ENCODE measurements around the gene CREBBP. TPM values are rescaled to one million over a fixed set of nuclear protein-coding genes. Genes with fewer than 3 reads are reported as not detected.

Gene CREBBP
- polyA plus RNA-seq, 1 of the 3 experiments (the other 2 are of a cell fraction): 5.7 TPM

DNA sequence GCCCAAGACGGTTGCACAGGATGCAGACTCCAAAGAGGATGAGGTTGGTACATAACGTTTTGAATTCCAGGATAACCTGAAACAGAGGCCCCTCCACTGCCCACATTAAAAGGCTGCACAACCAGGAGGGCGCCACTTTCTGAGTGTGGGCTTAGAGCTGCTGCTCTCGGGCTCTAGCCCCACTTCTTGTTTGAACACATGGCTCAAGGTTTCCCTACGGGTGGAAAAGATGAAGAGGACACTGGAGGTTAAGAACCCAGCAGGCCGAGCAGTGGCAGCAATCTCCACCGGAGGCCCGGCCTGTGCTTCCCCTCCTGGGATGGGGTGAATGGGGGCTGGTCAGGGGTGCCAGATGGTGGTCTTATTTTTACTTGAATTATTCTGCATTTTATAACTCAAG, 155.2 kb downstream of the CREBBP start:
- Histone ChIP-seq H3K9me2 (no peaks in the 10 kb centered on the region), H3K36me3 (replicated peaks in 1 of 2; ENCODE audit: control insufficient read depth in 1 of 2, insufficient read depth in 2 of 2, low read length in 1 of 2) (peaks cover 6 to 34% of the 10 kb centered on the region in 2 experiments), H3K27ac (ENCODE audit: low read depth in 2 of 2, low read length in 1 of 2) (no peak overlapping the region), H2AFZ (ENCODE audit: low read depth) (no peak overlapping the region), H3K9me3 (no peaks in the 10 kb centered on the region), H3K4me3 (ENCODE audit: low read depth in 2 of 2, low read length in 1 of 2) (no peak overlapping the region), H3K4me2 (no peak overlapping the region), H3F3A (replicated peaks; ENCODE audit: insufficient read depth) (peaks cover 2% of the 10 kb centered on the region), H3K27me3 (ENCODE audit: insufficient read depth) (no peaks in the 10 kb centered on the region), H3K9ac (no peak overlapping the region), H3K79me2 (ENCODE audit: insufficient read depth) (no peaks in the 10 kb centered on the region), H4K20me1 (ENCODE audit: insufficient read depth) (0 out of 2 replicates have a peak, but pooled peaks cover 3% of the 10 kb centered on the region), H3K4me1 (ENCODE audit: control insufficient read depth in 1 of 2, insufficient read depth in 2 of 2, low read depth in 1 of 2, low read length in 1 of 2) (no peaks in the 10 kb centered on the region)
- DNase-seq: no peak
- 85% methylated on average over 8 of the region's 8 CpGs for WGBS (ENCODE audit: low lambda C conversion rate)
- TF ChIP-seq, protein P1, sequence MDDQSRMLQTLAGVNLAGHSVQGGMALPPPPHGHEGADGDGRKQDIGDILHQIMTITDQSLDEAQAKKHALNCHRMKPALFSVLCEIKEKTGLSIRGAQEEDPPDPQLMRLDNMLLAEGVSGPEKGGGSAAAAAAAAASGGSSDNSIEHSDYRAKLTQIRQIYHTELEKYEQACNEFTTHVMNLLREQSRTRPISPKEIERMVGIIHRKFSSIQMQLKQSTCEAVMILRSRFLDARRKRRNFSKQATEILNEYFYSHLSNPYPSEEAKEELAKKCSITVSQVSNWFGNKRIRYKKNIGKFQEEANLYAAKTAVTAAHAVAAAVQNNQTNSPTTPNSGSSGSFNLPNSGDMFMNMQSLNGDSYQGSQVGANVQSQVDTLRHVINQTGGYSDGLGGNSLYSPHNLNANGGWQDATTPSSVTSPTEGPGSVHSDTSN (IDR thresholded peaks at IDR 0.05): no peak
- TF ChIP-seq TCF12 (IDR thresholded peaks at IDR 0.05): no peak
- TF ChIP-seq JUND (IDR thresholded peaks at IDR 0.05): no peak
- TF ChIP-seq CHD2 (IDR thresholded peaks at IDR 0.05; ENCODE audit: low read length, partially characterized antibody): no peak
- TF ChIP-seq FOXM1 (IDR thresholded peaks at IDR 0.05; ENCODE audit: low read depth): no peak
- TF ChIP-seq, protein P2, sequence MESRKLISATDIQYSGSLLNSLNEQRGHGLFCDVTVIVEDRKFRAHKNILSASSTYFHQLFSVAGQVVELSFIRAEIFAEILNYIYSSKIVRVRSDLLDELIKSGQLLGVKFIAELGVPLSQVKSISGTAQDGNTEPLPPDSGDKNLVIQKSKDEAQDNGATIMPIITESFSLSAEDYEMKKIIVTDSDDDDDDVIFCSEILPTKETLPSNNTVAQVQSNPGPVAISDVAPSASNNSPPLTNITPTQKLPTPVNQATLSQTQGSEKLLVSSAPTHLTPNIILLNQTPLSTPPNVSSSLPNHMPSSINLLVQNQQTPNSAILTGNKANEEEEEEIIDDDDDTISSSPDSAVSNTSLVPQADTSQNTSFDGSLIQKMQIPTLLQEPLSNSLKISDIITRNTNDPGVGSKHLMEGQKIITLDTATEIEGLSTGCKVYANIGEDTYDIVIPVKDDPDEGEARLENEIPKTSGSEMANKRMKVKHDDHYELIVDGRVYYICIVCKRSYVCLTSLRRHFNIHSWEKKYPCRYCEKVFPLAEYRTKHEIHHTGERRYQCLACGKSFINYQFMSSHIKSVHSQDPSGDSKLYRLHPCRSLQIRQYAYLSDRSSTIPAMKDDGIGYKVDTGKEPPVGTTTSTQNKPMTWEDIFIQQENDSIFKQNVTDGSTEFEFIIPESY (IDR thresholded peaks at IDR 0.05; ENCODE audit: borderline replicate concordance, low read depth): no peak
- TF ChIP-seq RAD21 (IDR thresholded peaks at IDR 0.05; ENCODE audit: low read length): no peak
- TF ChIP-seq SIN3A (IDR thresholded peaks at IDR 0.05; ENCODE audit: borderline replicate concordance, low read depth, low read length): no peak
- TF ChIP-seq, protein P3, sequence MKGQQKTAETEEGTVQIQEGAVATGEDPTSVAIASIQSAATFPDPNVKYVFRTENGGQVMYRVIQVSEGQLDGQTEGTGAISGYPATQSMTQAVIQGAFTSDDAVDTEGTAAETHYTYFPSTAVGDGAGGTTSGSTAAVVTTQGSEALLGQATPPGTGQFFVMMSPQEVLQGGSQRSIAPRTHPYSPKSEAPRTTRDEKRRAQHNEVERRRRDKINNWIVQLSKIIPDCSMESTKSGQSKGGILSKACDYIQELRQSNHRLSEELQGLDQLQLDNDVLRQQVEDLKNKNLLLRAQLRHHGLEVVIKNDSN (IDR thresholded peaks at IDR 0.05; ENCODE audit: borderline replicate concordance, low read depth): no peak
- TF ChIP-seq EP300 (IDR thresholded peaks at IDR 0.05; ENCODE audit: borderline replicate concordance in 1 of 2, low read depth in 1 of 2, low read length in 1 of 2): no peak
- TF ChIP-seq GABPA (IDR thresholded peaks at IDR 0.05; ENCODE audit: low read depth): no peak
- no peak for TF ChIP-seq NFIC (IDR thresholded peaks at IDR 0.05; ENCODE audit: borderline replicate concordance)
- TF ChIP-seq SMC3 (IDR thresholded peaks at IDR 0.05; ENCODE audit: low read depth, low read length): no peak
- no peak for TF ChIP-seq FOSL2 (IDR thresholded peaks at IDR 0.05; ENCODE audit: borderline replicate concordance, low read depth)
- no peak for TF ChIP-seq EZH2phosphoT487 (IDR thresholded peaks at IDR 0.05; ENCODE audit: borderline replicate concordance, low read depth)
- no peak for TF ChIP-seq TAF1 (IDR thresholded peaks at IDR 0.05; ENCODE audit: borderline replicate concordance, low read depth, low read length)
- TF ChIP-seq RCOR1 (IDR thresholded peaks at IDR 0.05; ENCODE audit: low read length): no peak
- no peak for TF ChIP-seq RFX5 (IDR thresholded peaks at IDR 0.05; ENCODE audit: low read length)
- no peak for TF ChIP-seq NRF1 (IDR thresholded peaks at IDR 0.05; ENCODE audit: low read depth, low read length)
- TF ChIP-seq, protein P4, sequence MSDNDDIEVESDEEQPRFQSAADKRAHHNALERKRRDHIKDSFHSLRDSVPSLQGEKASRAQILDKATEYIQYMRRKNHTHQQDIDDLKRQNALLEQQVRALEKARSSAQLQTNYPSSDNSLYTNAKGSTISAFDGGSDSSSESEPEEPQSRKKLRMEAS (IDR thresholded peaks at IDR 0.05; ENCODE audit: low read depth): no peak
- ChIA-PET CTCF (interaction anchor here (1.0 to 1.5 kb wide), 2 partner anchors 13 to 35 kb away, joined by 3 to 5 read pairs; no protein-coding TSS in a partner anchor), POLR2A (no interaction called here)
